Measurements from ENCODE around the gene AP3B2.

GRCh38 chr15:82699726-82700125 lies 9.9 kb downstream of the AP3B2 start:
- TF ChIP-seq, protein P1, sequence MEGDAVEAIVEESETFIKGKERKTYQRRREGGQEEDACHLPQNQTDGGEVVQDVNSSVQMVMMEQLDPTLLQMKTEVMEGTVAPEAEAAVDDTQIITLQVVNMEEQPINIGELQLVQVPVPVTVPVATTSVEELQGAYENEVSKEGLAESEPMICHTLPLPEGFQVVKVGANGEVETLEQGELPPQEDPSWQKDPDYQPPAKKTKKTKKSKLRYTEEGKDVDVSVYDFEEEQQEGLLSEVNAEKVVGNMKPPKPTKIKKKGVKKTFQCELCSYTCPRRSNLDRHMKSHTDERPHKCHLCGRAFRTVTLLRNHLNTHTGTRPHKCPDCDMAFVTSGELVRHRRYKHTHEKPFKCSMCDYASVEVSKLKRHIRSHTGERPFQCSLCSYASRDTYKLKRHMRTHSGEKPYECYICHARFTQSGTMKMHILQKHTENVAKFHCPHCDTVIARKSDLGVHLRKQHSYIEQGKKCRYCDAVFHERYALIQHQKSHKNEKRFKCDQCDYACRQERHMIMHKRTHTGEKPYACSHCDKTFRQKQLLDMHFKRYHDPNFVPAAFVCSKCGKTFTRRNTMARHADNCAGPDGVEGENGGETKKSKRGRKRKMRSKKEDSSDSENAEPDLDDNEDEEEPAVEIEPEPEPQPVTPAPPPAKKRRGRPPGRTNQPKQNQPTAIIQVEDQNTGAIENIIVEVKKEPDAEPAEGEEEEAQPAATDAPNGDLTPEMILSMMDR (IDR thresholded peaks at IDR 0.05) = no peak
- no peak for TF ChIP-seq POLR2A (IDR thresholded peaks at IDR 0.05)
